GM12878 (cell line): ENCODE measurements around the gene PPP1R12B. TPM values are rescaled to one million over a fixed set of nuclear protein-coding genes. Genes with fewer than 3 reads are reported as not detected.
"Not testable (repeated sequence)": the region's sequence is repeated elsewhere in the genome, so short reads cannot be mapped to it uniquely, and the experiment has no call there.

Source experiments
- ATAC-seq: fragments of 200-7000 bp; cut with Tn5 transposase; 3 replicates; pipeline ENCODE4 v1.9.1; 2020; ENCODE audit warnings: mild to moderate bottlenecking, moderate library complexity
- BruUV-seq: library from RNA; stranded (reverse); fragments of 400-500 nt; replicated peaks from 2 replicates; lab custom pipeline; 2021; lab: Mats Ljungman, UMichigan
- CTCF ChIA-PET: fragments of 300-600 bp; sonication (Branson Sonifier 250); formaldehyde crosslinking; extraction: SDS; loops from one replicate; lab custom pipeline; 2021; ENCODE audit warnings: inconsistent platforms; lab: Yijun Ruan, JAX
- POLR2A ChIA-PET: fragments of 350-600 bp; formaldehyde crosslinking; extraction: SDS; loops from one replicate; lab custom pipeline; 2021; ENCODE audit warnings: inconsistent platforms; lab: Charles Lee
- RAD21 ChIA-PET: fragments of 300-600 bp; sonication (Branson Sonifier 250); formaldehyde crosslinking; loops from one replicate; lab custom pipeline; 2023; ENCODE audit warnings: antibody characterized with exemption; ENCODE audit not compliant: unreplicated experiment; lab: Charles Lee
- SMC1A ChIA-PET: fragments of 300-600 bp; sonication (Branson Sonifier 250); formaldehyde crosslinking; loops from one replicate; lab custom pipeline; 2023; ENCODE audit not compliant: unreplicated experiment, uncharacterized antibody; lab: Charles Lee
- DNase-seq: peaks from one replicate; pipeline ENCODE4 v3.0.0-alpha.2; 2011; ENCODE audit warnings: low read depth, low spot score
- FAIRE-seq: peaks from 3 replicates; lab custom pipeline; 2011; peaks lifted over from hg19 to GRCh38; lab: Jason Lieb, UNC
- H2AFZ ChIP-seq: 2 replicates; pipeline ENCODE4 v1.6.0; 2011; ENCODE audit warnings: low read depth, low read length, control low read depth; ENCODE audit not compliant: control insufficient read depth
- H3K27ac ChIP-seq: 2 replicates; pipeline ENCODE4 v1.5.1; 2011; ENCODE audit warnings: control low read depth; ENCODE audit not compliant: control insufficient read depth, insufficient read depth
- H3K27me3 ChIP-seq, 2 experiments: replicated peaks in 1 of 2; 2 replicates each; pipeline versions ENCODE4 v1.6.0 to v1.6.1; 2011; ENCODE audit warnings: low read length in 1 of 2; ENCODE audit not compliant: control insufficient read depth in 2 of 2, insufficient read depth in 2 of 2
- H3K36me3 ChIP-seq, 2 experiments: 2 replicates each; pipeline ENCODE4 v1.5.1; 2011; ENCODE audit warnings: low read length in 1 of 2; ENCODE audit not compliant: control insufficient read depth in 2 of 2, insufficient read depth in 2 of 2
- H3K4me1 ChIP-seq: 2 replicates; pipeline ENCODE4 v1.6.1; 2011; ENCODE audit warnings: mild to moderate bottlenecking, low read length, moderate library complexity, mixed read lengths; ENCODE audit not compliant: control insufficient read depth, insufficient read depth
- H3K4me2 ChIP-seq: 2 replicates; pipeline ENCODE4 v1.6.0; 2011; ENCODE audit warnings: control low read depth; ENCODE audit not compliant: control insufficient read depth, insufficient read depth
- H3K4me3 ChIP-seq: fragments of 200-600 bp; sonication (generic); 2 replicates; pipeline ENCODE4 v1.5.1; 2016
- H3K79me2 ChIP-seq: 2 replicates; pipeline ENCODE4 v1.6.0; 2011; ENCODE audit warnings: low read length; ENCODE audit not compliant: control insufficient read depth, insufficient read depth
- H3K9ac ChIP-seq: 2 replicates; pipeline ENCODE4 v1.8.0; 2011; ENCODE audit warnings: low read length, control low read depth, mixed read lengths; ENCODE audit not compliant: control insufficient read depth, insufficient read depth
- H3K9me3 ChIP-seq: replicated peaks from 3 replicates; pipeline ENCODE4 v1.5.1; 2011; ENCODE audit warnings: mild to moderate bottlenecking, low read length; ENCODE audit not compliant: control insufficient read depth, insufficient read depth
- H4K20me1 ChIP-seq: 2 replicates; pipeline ENCODE4 v1.6.0; 2011; ENCODE audit not compliant: control insufficient read depth, insufficient read depth
- ZBTB40 ChIP-seq: fragments of 450-650 bp; IDR thresholded peaks from 2 replicates; pipeline ENCODE4 v1.6.1; 2016; ENCODE audit warnings: mild to moderate bottlenecking, moderate library complexity, borderline replicate concordance
- WGBS: methylation state at CpG from one replicate; pipeline ENCODE4 v1.1.6; 2016; ENCODE audit warnings: low lambda C conversion rate; ENCODE audit not compliant: insufficient replicate concordance, insufficient coverage; ENCODE audit errors: missing lambda C conversion rate; 5-methylcytosine and 5-hydroxymethylcytosine counted together
- in situ Hi-C: fragments of 300-500 bp; cut with MboI; formaldehyde crosslinking; loops from 9 replicates; pipeline ENCODE4 v1.14.3; 2018; ENCODE audit warnings: mixed read lengths
- intact Hi-C: fragments of 100-400 bp; cut with micrococcal nuclease; formaldehyde crosslinking; loops from one replicate; pipeline ENCODE4 v1.14.2; 2022; ENCODE audit not compliant: unreplicated experiment
- polyA plus RNA-seq, 11 experiments: library from polyadenylated mRNA; depleted of rRNA in 4 of 11; unstranded in 6 of 11; stranded (reverse) in 5 of 11; fragments of >200 nt; fragmentation: Nextera tagmentation in 4 of 11; fragmentation: Illumina TruSeq in 1 of 11; extraction: Ambion mirVana in 4 of 11; extraction: Trizol in 1 of 11; gene quantifications; 1 replicate in 1 of 11; 2 replicates in 10 of 11; pipeline versions ENCODE4 v1.2.1 to v1.2.3, GENCODE V29; 2011 to 2016; ENCODE audit warnings: inconsistent platforms in 2 of 11, missing spikeins in 2 of 11, low read depth in 1 of 11
- total RNA-seq, 4 experiments: library from RNA; depleted of rRNA in 3 of 4; stranded (reverse); fragments of >200 nt in 3 of 4; fragmentation: Illumina TruSeq in 1 of 4; extraction: Trizol in 1 of 4; gene quantifications; 2 replicates each; pipeline versions ENCODE4 v1.2.1 to v1.2.3, GENCODE V29; 2013 to 2021

The PPP1R12B gene
- total and polyA plus RNA-seq, 10 of the 15 experiments (the other 5 are each of a cell fraction or from before 2014, with no cell fraction given): 0.29 to 9.4 (median 4.7) TPM

- H3K36me3 ChIP-seq, H4K20me1 ChIP-seq, DNase-seq, H3K4me2 ChIP-seq, H3K79me2 ChIP-seq, RAD21 ChIA-PET, in situ Hi-C loops, POLR2A ChIA-PET, H3K9ac ChIP-seq, H2AFZ ChIP-seq, FAIRE-seq, H3K27me3 ChIP-seq, H3K4me1 ChIP-seq, H3K4me3 ChIP-seq, H3K27ac ChIP-seq, intact Hi-C loops, ATAC-seq, BruUV-seq, H3K9me3 ChIP-seq: not testable (repeated sequence)
- TF ChIP-seq ZBTB40: peak; percentile 72
- CTCF ChIA-PET: interaction anchor here (1.2 to 11.4 kb wide), 2 partner anchors 18 to 63 kb away, joined by 3 to 189 read pairs; no protein-coding TSS in a partner anchor
- WGBS: 61% methylated on average over 6 of the region's 6 CpGs
- SMC1A ChIA-PET: interaction anchor here (1.0 to 11.0 kb wide), 3 partner anchors 13 to 63 kb away, joined by 3 to 173 read pairs (median 3); no protein-coding TSS in a partner anchor
These were observed 160.4 kb downstream of the PPP1R12B start for GRCh38 chr1:202508863-202509262.
